K562 (cell line): ENCODE measurements around the gene TTLL9. TPM values are rescaled to one million over a fixed set of nuclear protein-coding genes. Genes with fewer than 3 reads are reported as not detected.

Experiments used
- ATAC-seq: fragments of 200-7000 bp; cut with Tn5 transposase; 3 replicates; pipeline ENCODE4 v1.9.1; 2020; ENCODE audit warnings: moderate library complexity
- BruUV-seq: library from RNA; stranded (reverse); fragments of 400-500 nt; replicated peaks from 2 replicates; lab custom pipeline; 2021; lab: Mats Ljungman, UMichigan
- CTCF ChIA-PET: fragments of 300-600 bp; formaldehyde crosslinking; extraction: SDS; loops from one replicate; lab custom pipeline; 2021; ENCODE audit warnings: low intra/inter-chr PET ratio; lab: Yijun Ruan, JAX
- POLR2A ChIA-PET: fragments of 300-600, 350-650 bp; sonication (Branson Sonifier 250); formaldehyde crosslinking; extraction: SDS; loops from one replicate; lab custom pipeline; 2021; ENCODE audit warnings: antibody characterized with exemption, inconsistent platforms; lab: Yijun Ruan, JAX
- DNase-seq, 4 experiments: peaks; one replicate each; pipeline versions ENCODE4 v3.0.0 to v3.0.0-alpha.2; 2011 to 2018; ENCODE audit warnings: low spot score in 3 of 4, mixed read lengths in 3 of 4; ENCODE audit errors: extremely low read depth in 1 of 4
- FAIRE-seq: peaks from 2 replicates; lab custom pipeline; 2011; peaks lifted over from hg19 to GRCh38; lab: Jason Lieb, UNC
- H2AFZ ChIP-seq: 2 replicates; pipeline ENCODE4 v1.6.0; 2011; ENCODE audit warnings: low read depth, low read length, control low read depth, inconsistent platforms
- H3K27ac ChIP-seq: fragments of 200-600 bp; 3 replicates; pipeline ENCODE4 v1.8.0; 2011; ENCODE audit warnings: low read depth, mild to moderate bottlenecking, control low read depth, inconsistent platforms, low read length, moderate library complexity, mixed read lengths; ENCODE audit errors: extremely low read depth
- H3K27me3 ChIP-seq, 2 experiments: fragments of 300-600 bp in 1 of 2; 2 replicates in 1 of 2; 3 replicates in 1 of 2; pipeline versions ENCODE4 v1.6.0 to v1.8.0; 2011; ENCODE audit warnings: inconsistent platforms in 2 of 2, low read length in 2 of 2, mild to moderate bottlenecking in 1 of 2, mixed read lengths in 1 of 2, moderate library complexity in 1 of 2; ENCODE audit not compliant: control insufficient read depth in 2 of 2, insufficient read depth in 2 of 2
- H3K36me3 ChIP-seq: fragments of 300-600 bp; 3 replicates; pipeline ENCODE4 v1.8.0; 2011; ENCODE audit warnings: mild to moderate bottlenecking, low read length, inconsistent platforms; ENCODE audit not compliant: control insufficient read depth, insufficient read depth
- H3K4me1 ChIP-seq, 2 experiments: fragments of 200-600 bp in 1 of 2; replicated peaks in 1 of 2; 2 replicates in 1 of 2; 3 replicates in 1 of 2; pipeline versions ENCODE4 v1.5.1 to v1.8.0; 2011; ENCODE audit warnings: inconsistent platforms in 2 of 2, low read length in 2 of 2, mild to moderate bottlenecking in 1 of 2, mixed read lengths in 1 of 2, moderate library complexity in 1 of 2; ENCODE audit not compliant: control insufficient read depth in 2 of 2, insufficient read depth in 2 of 2
- H3K4me2 ChIP-seq: 2 replicates; pipeline ENCODE4 v1.6.1; 2011; ENCODE audit warnings: low read length, control low read depth, inconsistent platforms, mixed read lengths; ENCODE audit not compliant: insufficient read depth
- H3K4me3 ChIP-seq: fragments of 200-600 bp; sonication (generic), shearing (Covaris generic); 2 replicates; pipeline ENCODE4 v1.5.1; 2016; ENCODE audit warnings: control low read depth, inconsistent platforms
- H3K79me2 ChIP-seq: fragments of 200-600 bp; 3 replicates; pipeline ENCODE4 v1.8.0; 2011; ENCODE audit warnings: low read length, inconsistent platforms; ENCODE audit not compliant: control insufficient read depth, insufficient read depth
- H3K9ac ChIP-seq, 2 experiments: 2 replicates each; pipeline versions ENCODE4 v1.6.0 to v1.6.1; 2011; ENCODE audit warnings: low read depth in 2 of 2, low read length in 2 of 2, control low read depth in 1 of 2, inconsistent platforms in 1 of 2, mild to moderate bottlenecking in 1 of 2, mixed read lengths in 1 of 2; ENCODE audit not compliant: insufficient read depth in 1 of 2
- H3K9me1 ChIP-seq: one replicate; pipeline ENCODE4 v1.6.0; 2011; ENCODE audit warnings: inconsistent platforms, mild to moderate bottlenecking, low read length, moderate library complexity; ENCODE audit not compliant: control insufficient read depth, insufficient read depth
- H3K9me3 ChIP-seq: replicated peaks from 2 replicates; pipeline ENCODE4 v1.5.1; 2011; ENCODE audit warnings: low read depth, low read length, inconsistent platforms; ENCODE audit not compliant: control insufficient read depth, insufficient read depth
- H4K20me1 ChIP-seq: replicated peaks from 2 replicates; pipeline ENCODE4 v1.6.1; 2011; ENCODE audit warnings: low read length, inconsistent platforms, mixed read lengths; ENCODE audit not compliant: control insufficient read depth, insufficient read depth
- ADNP ChIP-seq: fragments of 200-800 bp; sonication (Bioruptor generic); IDR thresholded peaks from 2 replicates; pipeline ENCODE4 v1.6.1; 2016; ENCODE audit warnings: missing genetic modification characterization, missing compliant biosample characterization
- C11orf30 ChIP-seq: fragments of 450-650 bp; IDR thresholded peaks from 2 replicates; pipeline ENCODE4 v1.6.1; 2016; ENCODE audit warnings: low read depth, mild to moderate bottlenecking
- EGR1 ChIP-seq: fragments of 450-650 bp; conservative IDR thresholded peaks from 2 replicates; pipeline ENCODE4 v1.6.1; 2017; ENCODE audit warnings: mild to moderate bottlenecking
- GABPB1 ChIP-seq: sonication (generic); formaldehyde crosslinking; IDR thresholded peaks from 2 replicates; pipeline ENCODE4 v1.8.0; 2022; ENCODE audit warnings: mild to moderate bottlenecking, missing genetic modification reagents
- HMGN3 ChIP-seq: IDR thresholded peaks from 2 replicates; pipeline ENCODE4 v1.6.1; 2011; ENCODE audit warnings: borderline replicate concordance, low read depth, mild to moderate bottlenecking, mixed read lengths, low read length; ENCODE audit not compliant: insufficient read length; ENCODE audit errors: extremely low read depth
- ILF3 ChIP-seq: fragments of 450-650 bp; IDR thresholded peaks from 2 replicates; pipeline ENCODE4 v1.6.1; 2018; ENCODE audit warnings: antibody characterized with exemption, mild to moderate bottlenecking, moderate library complexity, borderline replicate concordance
- NFE2 ChIP-seq: IDR thresholded peaks from 2 replicates; pipeline ENCODE4 v1.6.1; 2014; ENCODE audit warnings: antibody characterized with exemption, low read depth
- NR3C1 ChIP-seq: sonication (generic); formaldehyde crosslinking; IDR thresholded peaks from 2 replicates; pipeline ENCODE4 v1.8.1; 2022; ENCODE audit warnings: missing genetic modification reagents
- PRPF4 ChIP-seq: fragments of 200-400 bp; formaldehyde crosslinking; IDR thresholded peaks from one replicate; pipeline ENCODE4 v1.6.1; 2017; ENCODE audit warnings: low read length, low read depth, mild to moderate bottlenecking; ENCODE audit not compliant: insufficient read depth, poor library complexity, severe bottlenecking
- PURB ChIP-seq: sonication (generic); formaldehyde crosslinking; IDR thresholded peaks from 2 replicates; pipeline ENCODE4 v1.9.0; 2021; ENCODE audit warnings: low read depth, mild to moderate bottlenecking, missing genetic modification reagents
- SP1 ChIP-seq: sonication (generic); formaldehyde crosslinking; IDR thresholded peaks from 2 replicates; pipeline ENCODE4 v1.8.1; 2022; ENCODE audit warnings: mild to moderate bottlenecking, missing genetic modification reagents
- XRCC3 ChIP-seq: fragments of 450-650 bp; IDR thresholded peaks from 2 replicates; pipeline ENCODE4 v1.6.1; 2017; ENCODE audit warnings: mild to moderate bottlenecking, moderate library complexity
- ZNF232 ChIP-seq: sonication (generic); formaldehyde crosslinking; IDR thresholded peaks from 2 replicates; pipeline ENCODE4 v1.8.0; 2022; ENCODE audit warnings: mild to moderate bottlenecking, missing genetic modification reagents
- ZNF445 ChIP-seq: fragments of 250-450 bp; sonication (Bioruptor Pico); IDR thresholded peaks from 2 replicates; pipeline ENCODE4 v1.4.0; 2020; ENCODE audit warnings: low read depth, mild to moderate bottlenecking, moderate library complexity
- ZSCAN29 ChIP-seq: fragments of 450-650 bp; IDR thresholded peaks from 2 replicates; pipeline ENCODE4 v1.6.1; 2017
- ZSCAN32 ChIP-seq: fragments of 450-650 bp; formaldehyde crosslinking; IDR thresholded peaks from 2 replicates; pipeline ENCODE4 v1.4.0; 2020; ENCODE audit warnings: mild to moderate bottlenecking, moderate library complexity
- WGBS: fragments of 100-300 bp; shearing (Covaris generic); methylation state at CpG from one replicate; pipeline ENCODE4 v1.1.6; 2016; ENCODE audit warnings: low coverage, mixed read lengths; ENCODE audit not compliant: insufficient coverage; ENCODE audit errors: missing lambda C conversion rate; 5-methylcytosine and 5-hydroxymethylcytosine counted together
- in situ Hi-C: fragments of 300-500 bp; cut with MboI; formaldehyde crosslinking; loops from 4 replicates; pipeline ENCODE4 v1.15.0; 2018; ENCODE audit warnings: inconsistent platforms, mixed read lengths
- intact Hi-C: fragments of 100-400 bp; cut with micrococcal nuclease; formaldehyde crosslinking; loops from 2 replicates; pipeline ENCODE4 v1.14.2; 2022
- polyA plus RNA-seq, 8 experiments: library from polyadenylated mRNA; depleted of rRNA in 4 of 8; stranded (reverse) in 5 of 8; unstranded in 3 of 8; fragments of >200 nt; fragmentation: Nextera tagmentation in 2 of 8; fragmentation: Illumina TruSeq in 1 of 8; extraction: Ambion mirVana in 2 of 8; extraction: Trizol in 1 of 8; gene quantifications; 2 replicates each; pipeline versions ENCODE4 v1.2.1 to v1.2.3, GENCODE V29; 2011 to 2014; ENCODE audit warnings: inconsistent platforms in 1 of 8, missing spikeins in 1 of 8
- total RNA-seq, 7 experiments: library from RNA; depleted of rRNA in 6 of 7; stranded (reverse); fragments of >200 nt in 6 of 7; fragmentation: Illumina TruSeq in 2 of 7; extraction: Trizol in 2 of 7; gene quantifications; 2 replicates each; pipeline versions ENCODE4 v1.2.1 to v1.2.3, GENCODE V29; 2011 to 2021; ENCODE audit warnings: low replicate concordance in 1 of 7
- TF ChIP-seq, protein P1 (sequence below): fragments of 250-450 bp; sonication (Bioruptor Pico); IDR thresholded peaks from 2 replicates; pipeline ENCODE4 v1.8.0; 2021; ENCODE audit warnings: mild to moderate bottlenecking, moderate library complexity
- TF ChIP-seq, protein P2 (sequence below): sonication (generic); formaldehyde crosslinking; IDR thresholded peaks from 2 replicates; pipeline ENCODE4 v1.8.0; 2023; ENCODE audit warnings: mild to moderate bottlenecking, missing genetic modification reagents
- TF ChIP-seq, protein P3 (sequence below): sonication (generic); formaldehyde crosslinking; IDR thresholded peaks from 2 replicates; pipeline ENCODE4 v1.8.0; 2022; ENCODE audit warnings: missing genetic modification reagents, mild to moderate bottlenecking, borderline replicate concordance

The TTLL9 gene
- total and polyA plus RNA-seq, 9 of the 15 experiments (the other 6 are each of a cell fraction or from before 2014, with no cell fraction given), result 0.06 to 0.07 TPM; not detected in 7

DNA sequence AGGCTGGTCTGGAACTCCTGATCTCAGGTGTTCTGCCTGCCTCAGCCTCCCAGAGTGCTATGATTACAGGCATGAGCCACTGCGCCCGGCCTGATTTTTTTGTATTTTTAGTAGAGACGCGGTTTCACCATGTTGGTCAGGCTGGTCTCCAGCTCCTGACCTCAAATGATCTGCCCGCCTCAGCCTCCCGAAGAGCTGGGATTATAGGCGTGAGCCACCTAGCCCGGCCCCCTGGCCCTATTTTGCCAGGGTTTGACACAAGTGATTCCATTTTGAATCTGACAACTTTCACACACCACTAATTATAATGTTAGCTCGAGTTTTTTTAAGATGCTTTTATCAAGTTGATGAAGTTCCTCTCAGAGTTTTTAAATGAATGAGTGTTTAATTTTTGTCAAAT is 25.6 kb downstream of the TTLL9 start:
- intact Hi-C loops, result no loop called here

DNA sequence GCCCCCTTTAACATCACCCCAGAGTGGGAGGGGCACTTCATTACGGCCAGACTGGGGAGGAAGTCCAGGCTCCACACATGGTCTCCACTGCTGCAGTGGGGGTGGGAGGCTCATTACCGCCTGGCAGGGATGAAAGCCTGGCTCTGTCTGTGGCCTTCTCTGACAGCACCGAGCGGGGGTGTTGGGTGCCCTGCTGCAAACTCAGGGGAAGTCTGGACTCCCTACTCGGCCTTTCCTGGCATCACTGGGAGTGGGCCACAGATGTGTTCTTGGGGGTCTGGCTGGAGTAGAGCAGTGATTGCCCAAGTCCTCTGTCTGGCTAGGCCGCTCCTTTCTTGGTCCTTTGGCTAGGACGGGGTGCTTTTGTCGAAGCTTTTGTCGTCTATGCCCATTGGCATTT is 27.1 kb downstream of the TTLL9 start:
- intact Hi-C loops (no loop called here), in situ Hi-C loops (no loop called here)
- no TSS peak for BruUV-seq
- Histone ChIP-seq H3K9me1 (no peaks in the 10 kb centered on the region), H3K9me3 (no peaks in the 10 kb centered on the region), H3K9ac (no peak overlapping the region), H4K20me1 (no peaks in the 10 kb centered on the region; the same call in 1 of the 2 replicates), H3K27me3 (peaks cover 2 to 18% of the 10 kb centered on the region in 2 experiments; a peak in 4 of 5 replicates), H2AFZ (no peak overlapping the region), H3K4me2 (no peak overlapping the region), H3K79me2 (no peaks in the 10 kb centered on the region), H3K4me1 (no peaks in the 10 kb centered on the region; a peak in 2 of 5 replicates), H3K36me3 (no peaks in the 10 kb centered on the region), H3K4me3 (no peak overlapping the region), H3K27ac (no peak overlapping the region)
- FAIRE-seq (no peak), ATAC-seq (no peak), DNase-seq (no peak)
- 19% methylated on average over 9 of the region's 9 CpGs for WGBS
- ChIA-PET POLR2A (interaction anchor here (0.6 to 2.1 kb wide), 2 partner anchors 11 to 26 kb away, joined by 3 to 4 read pairs; no protein-coding TSS in a partner anchor), CTCF (no interaction called here)
- TF ChIP-seq ZSCAN29, result no peak
- TF ChIP-seq, protein P1, sequence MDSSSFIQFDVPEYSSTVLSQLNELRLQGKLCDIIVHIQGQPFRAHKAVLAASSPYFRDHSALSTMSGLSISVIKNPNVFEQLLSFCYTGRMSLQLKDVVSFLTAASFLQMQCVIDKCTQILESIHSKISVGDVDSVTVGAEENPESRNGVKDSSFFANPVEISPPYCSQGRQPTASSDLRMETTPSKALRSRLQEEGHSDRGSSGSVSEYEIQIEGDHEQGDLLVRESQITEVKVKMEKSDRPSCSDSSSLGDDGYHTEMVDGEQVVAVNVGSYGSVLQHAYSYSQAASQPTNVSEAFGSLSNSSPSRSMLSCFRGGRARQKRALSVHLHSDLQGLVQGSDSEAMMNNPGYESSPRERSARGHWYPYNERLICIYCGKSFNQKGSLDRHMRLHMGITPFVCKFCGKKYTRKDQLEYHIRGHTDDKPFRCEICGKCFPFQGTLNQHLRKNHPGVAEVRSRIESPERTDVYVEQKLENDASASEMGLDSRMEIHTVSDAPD (CRISPR knock-in tag), result no peak
- TF ChIP-seq, protein P2, sequence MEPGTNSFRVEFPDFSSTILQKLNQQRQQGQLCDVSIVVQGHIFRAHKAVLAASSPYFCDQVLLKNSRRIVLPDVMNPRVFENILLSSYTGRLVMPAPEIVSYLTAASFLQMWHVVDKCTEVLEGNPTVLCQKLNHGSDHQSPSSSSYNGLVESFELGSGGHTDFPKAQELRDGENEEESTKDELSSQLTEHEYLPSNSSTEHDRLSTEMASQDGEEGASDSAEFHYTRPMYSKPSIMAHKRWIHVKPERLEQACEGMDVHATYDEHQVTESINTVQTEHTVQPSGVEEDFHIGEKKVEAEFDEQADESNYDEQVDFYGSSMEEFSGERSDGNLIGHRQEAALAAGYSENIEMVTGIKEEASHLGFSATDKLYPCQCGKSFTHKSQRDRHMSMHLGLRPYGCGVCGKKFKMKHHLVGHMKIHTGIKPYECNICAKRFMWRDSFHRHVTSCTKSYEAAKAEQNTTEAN (CRISPR knock-in tag), result no peak
- TF ChIP-seq, protein P3, sequence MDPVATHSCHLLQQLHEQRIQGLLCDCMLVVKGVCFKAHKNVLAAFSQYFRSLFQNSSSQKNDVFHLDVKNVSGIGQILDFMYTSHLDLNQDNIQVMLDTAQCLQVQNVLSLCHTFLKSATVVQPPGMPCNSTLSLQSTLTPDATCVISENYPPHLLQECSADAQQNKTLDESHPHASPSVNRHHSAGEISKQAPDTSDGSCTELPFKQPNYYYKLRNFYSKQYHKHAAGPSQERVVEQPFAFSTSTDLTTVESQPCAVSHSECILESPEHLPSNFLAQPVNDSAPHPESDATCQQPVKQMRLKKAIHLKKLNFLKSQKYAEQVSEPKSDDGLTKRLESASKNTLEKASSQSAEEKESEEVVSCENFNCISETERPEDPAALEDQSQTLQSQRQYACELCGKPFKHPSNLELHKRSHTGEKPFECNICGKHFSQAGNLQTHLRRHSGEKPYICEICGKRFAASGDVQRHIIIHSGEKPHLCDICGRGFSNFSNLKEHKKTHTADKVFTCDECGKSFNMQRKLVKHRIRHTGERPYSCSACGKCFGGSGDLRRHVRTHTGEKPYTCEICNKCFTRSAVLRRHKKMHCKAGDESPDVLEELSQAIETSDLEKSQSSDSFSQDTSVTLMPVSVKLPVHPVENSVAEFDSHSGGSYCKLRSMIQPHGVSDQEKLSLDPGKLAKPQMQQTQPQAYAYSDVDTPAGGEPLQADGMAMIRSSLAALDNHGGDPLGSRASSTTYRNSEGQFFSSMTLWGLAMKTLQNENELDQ (CRISPR knock-in tag), result no peak
- TF ChIP-seq C11orf30, result no peak
- no peak for TF ChIP-seq PURB

More for the DNA sequence above, 25.6 kb downstream of the TTLL9 start:
- H4K20me1 ChIP-seq, result no peaks in the 10 kb centered on the region; the same call in 1 of the 2 replicates
- no peak overlapping the region for H3K27ac ChIP-seq
- FAIRE-seq, result no peak
- no peak for ATAC-seq
- TF ChIP-seq EGR1 (no peak), ADNP (tag) (no peak), GABPB1 (CRISPR knock-in tag) (no peak), HMGN3 (no peak), PRPF4 (no peak), XRCC3 (no peak), NR3C1 (CRISPR knock-in tag) (no peak), SP1 (CRISPR knock-in tag) (no peak), NFE2 (no peak), ZSCAN32 (CRISPR knock-in tag) (no peak), ILF3 (no peak), ZNF232 (CRISPR knock-in tag) (no peak), ZNF445 (no peak)
- H3K9me1 ChIP-seq, result no peaks in the 10 kb centered on the region
- no peaks in the 10 kb centered on the region for H3K79me2 ChIP-seq
- DNase-seq, result no peak
- no TSS peak for BruUV-seq
- H3K36me3 ChIP-seq, result no peaks in the 10 kb centered on the region
- no peak overlapping the region for H2AFZ ChIP-seq
- CTCF ChIA-PET, result no interaction called here
- no peak overlapping the region for H3K9ac ChIP-seq
- H3K4me2 ChIP-seq, result no peak overlapping the region
- no peaks in the 10 kb centered on the region for H3K9me3 ChIP-seq
- H3K4me1 ChIP-seq, result no peaks in the 10 kb centered on the region; a peak in 1 of 5 replicates
- POLR2A ChIA-PET, result interaction anchor here (0.6 to 2.1 kb wide), 4 partner anchors 9 to 558 kb away, joined by 3 to 6 read pairs (median 4); no protein-coding TSS in a partner anchor
- WGBS, result 48% methylated on average over 7 of the region's 9 CpGs
- peaks cover 2 to 21% of the 10 kb centered on the region in 2 experiments; a peak in 4 of 5 replicates for H3K27me3 ChIP-seq
- H3K4me3 ChIP-seq, result no peak overlapping the region
- in situ Hi-C loops, result no loop called here
